HG02885 (cell line): ENCODE data around the gene SYT9.
A peak's percentile ranks its signal among the peaks of the same experiment; 100 is the strongest.

Experiments
- ATAC-seq: cut with Tn5 transposase; IDR thresholded peaks from one replicate; pipeline ENCODE4 v1.9.1; 2021; ENCODE audit warnings: mild to moderate bottlenecking; ENCODE audit not compliant: unreplicated experiment, poor library complexity

SYT9 gene

GRCh38 chr11:7418906-7419305, 167.2 kb downstream of the SYT9 start:
- ATAC-seq: no peak

- no peak for ATAC-seq
Measured at GRCh38 chr11:7421136-7421535, 169.4 kb downstream of the SYT9 start.

- peak; percentile 74 for ATAC-seq
Measured at GRCh38 chr11:7422544-7423331, 171.0 kb downstream of the SYT9 start.

GRCh38 chr11:7423946-7424345, 172.2 kb downstream of the SYT9 start:
- ATAC-seq: no peak

DNA sequence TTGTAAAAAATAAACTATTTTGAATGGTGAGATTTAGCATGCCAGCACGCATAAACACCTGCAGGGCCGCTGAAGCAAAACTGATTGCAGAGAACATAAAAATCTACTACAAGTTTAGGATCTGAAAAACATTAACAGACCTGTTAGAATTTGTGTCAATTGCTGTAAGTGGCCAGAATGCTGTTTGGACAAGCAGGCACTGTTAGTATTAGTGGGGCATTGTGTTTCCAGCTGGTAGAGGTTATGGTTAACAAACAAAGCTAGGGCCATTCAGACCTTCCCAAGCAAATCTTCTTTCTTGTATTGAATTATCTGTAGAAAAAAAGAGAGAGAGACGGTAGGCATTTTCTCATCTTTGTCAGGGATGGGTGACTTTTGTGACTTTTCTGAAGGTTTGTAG, 176.0 kb downstream of the SYT9 start:
- no peak for ATAC-seq

- no peak for ATAC-seq
Measured at GRCh38 chr11:7428196-7428595, 176.5 kb downstream of the SYT9 start.

- ATAC-seq: no peak
Measured at GRCh38 chr11:7430496-7430895, 178.8 kb downstream of the SYT9 start.

GRCh38 chr11:7435176-7435575, 183.5 kb downstream of the SYT9 start:
- ATAC-seq: no peak

GRCh38 chr11:7436146-7436545, 184.4 kb downstream of the SYT9 start:
- no peak for ATAC-seq

GRCh38 chr11:7436657-7437056, 185.0 kb downstream of the SYT9 start:
- ATAC-seq: peak; percentile 91

- ATAC-seq: no peak
Measured at GRCh38 chr11:7437696-7438095, 186.0 kb downstream of the SYT9 start.

GRCh38 chr11:7439746-7440320, 188.1 kb downstream of the SYT9 start:
- no peak for ATAC-seq

- peak; percentile 95 for ATAC-seq
Measured at GRCh38 chr11:7442588-7443215, 191.0 kb downstream of the SYT9 start.

DNA sequence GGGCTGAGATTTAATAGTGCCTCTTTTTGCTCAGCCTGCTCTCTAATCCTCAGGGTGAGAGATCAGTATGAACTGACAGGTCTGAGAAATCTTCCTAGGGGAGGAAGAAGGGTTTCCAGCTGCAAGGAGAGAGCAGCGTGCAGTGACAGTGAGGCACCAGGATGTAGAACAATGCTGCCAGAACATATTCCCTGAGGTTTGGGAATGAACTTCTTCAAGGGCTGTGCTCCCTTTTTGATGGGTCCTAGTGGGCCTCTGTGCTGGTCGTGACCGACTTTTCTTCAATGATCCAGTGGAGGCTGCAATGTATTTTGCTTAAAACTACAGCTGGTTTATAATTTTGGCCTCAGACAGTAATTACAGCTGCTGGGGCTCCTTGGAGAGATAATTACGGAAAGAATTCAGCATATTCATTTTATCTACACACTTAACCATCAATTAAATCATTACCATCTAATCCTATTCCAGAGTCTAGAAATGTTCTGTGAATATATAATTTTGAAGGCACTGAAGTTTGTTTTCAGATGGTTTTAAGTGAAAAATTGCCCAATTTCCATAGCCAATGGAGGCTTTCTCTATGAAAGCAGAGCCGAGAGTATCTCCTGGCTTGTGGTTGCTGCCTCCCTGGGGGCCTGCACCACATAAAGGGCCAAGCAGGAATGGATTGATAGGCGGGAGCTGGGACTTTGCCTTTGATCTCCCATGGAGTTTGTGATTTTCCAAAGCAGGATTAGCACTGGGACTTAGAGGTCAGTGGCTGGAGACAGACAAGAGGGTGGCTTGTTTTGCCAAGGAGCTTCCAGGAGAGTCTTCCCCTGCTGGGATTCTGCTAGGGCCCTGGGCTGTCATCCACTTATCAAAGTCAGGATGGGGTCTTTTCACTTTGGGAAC, 192.6 kb downstream of the SYT9 start:
- no peak for ATAC-seq

DNA sequence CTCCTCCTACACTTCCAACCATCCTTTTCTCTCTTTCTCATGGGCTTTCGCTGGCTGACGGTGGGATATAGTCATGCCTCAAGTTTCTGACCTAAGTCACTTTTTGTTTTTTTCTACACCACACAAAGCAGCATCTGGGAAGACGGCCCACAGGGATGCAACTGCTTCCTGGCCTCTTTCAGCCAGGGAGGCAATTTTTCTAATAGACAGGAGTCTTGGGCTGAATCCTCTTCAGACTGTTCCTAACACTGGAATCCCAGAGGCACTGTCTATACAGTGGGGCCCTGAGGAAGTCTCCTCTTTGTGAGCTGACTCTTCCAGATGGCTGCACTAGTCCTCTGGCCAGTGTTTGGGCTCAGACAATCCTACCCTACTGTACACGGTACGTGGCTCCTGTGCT, 193.9 kb downstream of the SYT9 start:
- ATAC-seq: no peak

DNA sequence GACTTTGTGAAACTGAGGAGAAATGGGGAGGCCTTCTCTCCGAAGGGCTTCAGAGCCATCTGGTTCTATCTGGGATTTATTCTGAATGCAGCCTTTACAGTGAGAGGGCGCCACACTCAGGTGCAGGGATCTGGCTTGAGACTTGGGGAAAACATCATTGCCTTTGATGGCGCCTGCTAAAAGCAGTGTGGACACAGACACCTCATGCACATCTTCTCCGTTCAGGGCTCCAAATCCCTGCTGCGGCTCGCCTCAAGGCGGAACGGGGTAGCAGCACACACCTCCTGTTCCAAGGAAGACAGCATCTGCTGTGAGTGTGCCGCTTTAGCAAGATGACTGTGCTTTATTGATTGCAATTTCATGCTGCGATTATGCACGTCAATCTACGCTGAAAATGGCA, 196.5 kb downstream of the SYT9 start:
- ATAC-seq: no peak

- ATAC-seq: no peak
Measured at GRCh38 chr11:7449211-7449840, 197.6 kb downstream of the SYT9 start.

DNA sequence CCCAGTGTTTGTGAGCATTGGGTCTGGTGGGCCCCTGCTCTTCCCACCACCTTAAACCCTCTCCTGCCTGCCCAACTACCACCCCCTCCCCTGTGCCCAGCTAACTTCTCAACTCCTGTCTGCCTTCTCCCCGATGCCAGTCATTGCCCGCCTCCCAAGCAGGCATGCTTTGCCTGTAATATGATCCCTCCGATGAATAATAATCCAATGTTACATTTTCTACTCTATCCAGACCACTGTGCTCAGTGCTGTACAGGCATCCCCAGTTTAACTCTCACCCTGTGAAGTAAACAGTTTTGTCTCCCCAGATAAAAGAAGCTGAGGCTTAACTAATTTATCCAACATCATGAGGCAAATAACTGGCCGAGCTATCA, 198.1 kb downstream of the SYT9 start:
- ATAC-seq: no peak

DNA sequence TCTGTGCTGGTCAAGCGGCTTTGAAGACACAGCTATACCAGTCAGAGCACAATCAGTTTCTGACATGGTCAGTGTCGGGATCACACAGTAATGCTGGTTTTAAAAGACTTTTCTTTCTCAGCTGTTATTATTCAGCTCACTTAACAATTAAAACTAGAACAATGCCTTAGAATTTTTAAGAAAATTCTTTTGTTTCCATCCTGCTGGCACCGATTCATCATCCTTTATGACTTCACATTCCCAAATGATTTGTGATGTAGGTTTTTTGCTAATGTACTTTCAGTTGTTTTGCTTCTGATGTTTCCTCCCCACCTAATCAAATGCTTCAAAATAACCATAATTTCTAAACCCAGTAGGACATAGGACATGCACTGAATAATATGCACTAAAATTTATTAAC, 199.1 kb downstream of the SYT9 start:
- ATAC-seq: no peak

DNA sequence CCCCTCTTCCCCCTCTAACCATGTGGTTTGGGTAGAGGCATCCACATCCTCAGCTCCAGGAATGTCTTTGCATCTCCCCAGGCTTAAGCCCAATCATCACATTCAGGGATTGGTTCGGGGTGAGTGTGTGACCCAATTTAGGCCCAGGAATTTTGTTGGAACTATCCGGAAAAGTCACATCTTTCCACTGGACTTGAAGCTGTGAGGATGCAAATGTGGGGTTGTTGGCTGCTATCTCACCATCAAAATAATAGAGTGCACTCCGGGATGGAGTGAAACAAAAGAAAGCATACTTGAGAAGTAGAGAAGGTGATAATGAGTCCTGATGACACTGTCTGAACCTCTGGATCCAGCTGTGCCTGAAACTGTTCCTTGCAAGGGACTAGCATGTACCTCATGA, 199.8 kb downstream of the SYT9 start:
- no peak for ATAC-seq
